Measurements from ENCODE around the gene OSMR.

The OSMR gene

GRCh38 chr5:38931731-38932130 is 85.9 kb downstream of the OSMR start:
- no peak for FAIRE-seq

GRCh38 chr5:38932854-38933408 is 87.1 kb downstream of the OSMR start:
- FAIRE-seq, result no peak

GRCh38 chr5:38935437-38935836 is 89.6 kb downstream of the OSMR start:
- FAIRE-seq, result no peak

- no peak for FAIRE-seq
Measured at GRCh38 chr5:38936269-38936668, 90.5 kb downstream of the OSMR start.

- FAIRE-seq, result no peak
Measured at GRCh38 chr5:38938424-38938823, 92.6 kb downstream of the OSMR start.

GRCh38 chr5:38938973-38939372 is 93.2 kb downstream of the OSMR start:
- FAIRE-seq, result no peak

DNA sequence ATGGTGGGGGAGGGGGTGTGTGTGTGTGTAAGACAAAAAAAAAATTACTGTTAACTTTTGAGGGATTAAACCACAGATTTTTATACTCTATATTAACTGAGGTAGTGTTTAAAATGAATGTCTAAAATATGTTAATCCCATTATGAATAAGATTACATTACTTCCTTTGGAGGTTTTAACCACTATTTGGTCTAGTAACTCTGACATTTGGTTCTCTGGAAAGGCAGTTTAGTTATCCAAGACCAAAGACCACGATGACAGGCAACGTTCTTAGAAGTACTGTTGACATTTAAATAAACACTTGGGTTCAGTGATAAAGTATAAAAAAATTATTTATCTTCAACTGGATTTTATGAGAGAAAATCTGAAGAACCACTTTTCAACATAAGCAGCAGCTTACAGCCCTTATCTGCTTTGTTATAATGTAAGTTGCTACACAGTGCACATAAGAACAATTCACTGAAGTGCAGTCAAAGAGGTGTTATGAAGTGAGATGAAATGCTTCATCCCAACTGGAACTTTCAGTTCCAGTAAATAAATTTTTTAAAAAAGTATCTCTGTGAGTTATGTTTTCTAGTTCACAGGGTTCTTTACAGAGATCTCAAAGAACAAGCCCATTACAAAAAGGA is 94.5 kb downstream of the OSMR start:
- no peak for FAIRE-seq

GRCh38 chr5:38941912-38942311 is 96.1 kb downstream of the OSMR start:
- no peak for FAIRE-seq

DNA sequence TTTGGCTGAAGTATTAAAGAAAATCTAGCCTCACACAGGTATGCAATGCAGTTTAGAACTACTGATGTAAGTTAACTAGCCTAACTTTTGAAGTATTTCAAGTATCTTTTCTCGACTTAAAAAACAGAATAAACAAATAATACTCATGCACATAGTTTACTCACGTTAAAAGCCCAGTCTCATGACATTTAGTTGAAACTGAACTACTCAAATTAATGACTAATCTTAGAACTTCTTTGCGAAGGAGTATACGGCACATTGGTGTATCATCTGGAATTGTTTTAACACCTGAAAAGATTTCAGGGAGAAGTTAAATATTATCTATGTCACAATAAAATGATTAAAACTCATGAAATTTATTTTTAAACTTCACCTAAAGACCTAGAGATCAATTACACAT is 98.5 kb downstream of the OSMR start:
- no peak for FAIRE-seq

DNA sequence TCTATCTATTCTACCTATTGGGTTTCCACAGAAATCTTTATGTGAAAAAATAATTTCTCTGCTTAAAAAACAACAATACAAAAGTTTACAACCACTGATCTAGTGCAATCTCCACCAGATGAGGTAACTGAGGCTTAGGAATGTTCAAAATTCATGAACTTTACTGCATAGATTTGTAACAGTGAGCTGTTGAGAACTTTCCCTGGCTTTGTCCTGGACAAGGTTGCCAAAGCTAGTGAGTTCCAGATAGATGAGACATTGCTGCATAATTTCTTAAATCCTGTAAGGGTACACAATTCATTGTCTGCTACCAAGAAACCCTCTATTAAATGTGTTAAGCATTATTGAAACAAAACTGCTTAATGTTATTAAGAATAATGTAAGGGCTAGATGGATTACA is 102.7 kb downstream of the OSMR start:
- no peak for FAIRE-seq

- FAIRE-seq, result peak; percentile 53
Measured at GRCh38 chr5:38953426-38954012, 107.7 kb downstream of the OSMR start.

- FAIRE-seq, result no peak
Measured at GRCh38 chr5:38961691-38962090, 115.9 kb downstream of the OSMR start.

- FAIRE-seq, result no peak
Measured at GRCh38 chr5:38968665-38969064, 122.9 kb downstream of the OSMR start.

GRCh38 chr5:38978036-38978435 is 132.2 kb downstream of the OSMR start:
- no peak for FAIRE-seq

DNA sequence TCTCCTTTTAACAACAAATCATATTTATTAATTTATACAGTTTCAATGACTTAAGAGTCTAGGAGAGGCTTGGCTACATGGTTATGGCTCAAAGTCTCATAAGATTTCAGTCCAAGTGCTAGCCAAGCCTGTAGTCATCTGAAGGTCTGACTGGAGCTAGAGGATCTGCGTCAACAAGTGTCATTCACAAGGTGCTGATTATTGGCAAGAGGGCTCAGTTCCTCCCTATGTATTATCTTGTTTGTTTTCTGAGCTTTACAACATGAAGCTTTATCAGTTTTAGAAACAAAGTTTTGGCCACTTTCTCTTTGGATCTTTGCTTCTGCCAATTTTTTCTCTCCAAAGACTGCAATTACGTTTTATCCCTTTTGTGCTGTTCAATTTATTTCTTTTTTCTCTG is 133.7 kb downstream of the OSMR start:
- no peak for FAIRE-seq
